GM18505 (cell line): ENCODE results near the gene TMEM150C.
"Not testable (repeated sequence)": the region's sequence is repeated elsewhere in the genome, so short reads cannot be mapped to it uniquely, and the experiment has no call there.

ENCODE experiments used
- ATAC-seq: cut with Tn5 transposase; IDR thresholded peaks from one replicate; pipeline ENCODE4 v1.9.1; 2021; ENCODE audit not compliant: unreplicated experiment
- POLR2A ChIP-seq: IDR thresholded peaks from 4 replicates; pipeline ENCODE4 v1.6.1; 2011; ENCODE audit warnings: borderline replicate concordance; ENCODE audit not compliant: insufficient read depth, insufficient read length; ENCODE audit errors: extremely low read depth

The TMEM150C gene

DNA sequence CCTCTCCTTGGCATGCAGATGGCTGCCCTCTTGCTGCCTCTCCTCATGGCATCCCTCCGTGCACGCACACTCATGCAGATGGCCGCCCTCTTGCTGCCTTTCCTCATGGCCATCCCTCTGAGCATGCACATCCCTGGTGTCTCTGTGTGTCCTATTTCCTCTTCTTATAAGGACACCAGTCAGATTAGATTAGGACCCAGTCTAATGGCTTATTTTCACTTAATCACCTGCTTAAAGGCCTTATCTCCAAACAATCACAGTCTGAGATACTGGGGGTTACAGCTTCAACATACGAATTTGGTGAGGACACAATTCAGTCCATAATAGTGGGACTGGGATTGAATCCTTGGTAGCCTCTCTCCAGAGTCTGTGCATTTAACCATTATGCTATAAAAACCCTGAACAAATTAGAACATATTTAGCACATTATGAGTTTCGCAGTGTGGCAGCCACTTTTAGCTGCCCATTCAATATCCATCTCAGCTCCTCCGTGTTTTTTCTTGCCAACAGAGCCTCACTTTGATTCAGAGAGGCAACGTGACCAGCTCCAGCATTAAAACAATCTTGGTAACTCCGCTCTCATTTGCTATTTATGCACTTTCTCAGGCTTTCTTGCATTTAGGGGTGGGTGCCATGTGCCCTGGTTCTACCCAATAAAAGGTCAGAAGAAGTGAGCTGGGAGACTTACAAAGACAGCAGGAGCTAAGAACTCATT is 26.2 kb upstream of the TMEM150C start:
- no peak for ATAC-seq
- no peak for TF ChIP-seq POLR2A

DNA sequence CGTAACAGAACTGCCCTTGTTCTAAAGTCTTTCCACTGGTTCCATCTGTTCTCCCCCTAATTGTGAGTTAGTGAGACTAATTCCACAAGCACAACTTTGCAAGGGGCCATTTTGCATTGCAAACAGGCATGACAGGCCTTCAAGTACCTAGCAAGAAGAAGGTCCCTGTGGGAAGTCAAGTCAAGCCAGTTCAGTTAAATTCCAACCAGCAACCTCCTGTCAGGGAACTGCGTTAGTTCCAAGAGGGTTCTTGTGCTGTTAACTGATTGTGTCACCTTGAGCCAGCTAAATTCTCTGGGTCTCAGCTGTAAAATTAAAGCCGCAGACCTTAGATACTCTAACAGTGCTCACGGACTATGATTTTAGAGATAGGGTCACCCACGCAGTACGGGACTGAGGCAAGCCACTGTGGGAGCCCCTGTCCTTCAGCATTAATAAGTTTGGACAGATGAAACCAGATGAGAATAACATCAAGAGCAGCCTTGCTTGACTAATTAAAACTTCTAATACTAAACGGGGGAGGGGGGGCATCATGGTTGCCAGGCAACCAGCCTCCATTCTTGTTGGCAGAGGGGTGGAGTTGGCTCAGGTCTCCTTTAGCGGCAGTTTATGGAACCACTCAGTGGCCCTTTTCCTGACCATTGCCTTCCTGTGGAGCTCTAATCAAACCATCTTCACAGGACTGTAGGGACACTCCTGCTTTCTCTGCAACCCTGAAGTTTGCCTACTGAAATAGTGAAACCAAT is 24.1 kb upstream of the TMEM150C start:
- no peak for ATAC-seq
- no peak for TF ChIP-seq POLR2A

DNA sequence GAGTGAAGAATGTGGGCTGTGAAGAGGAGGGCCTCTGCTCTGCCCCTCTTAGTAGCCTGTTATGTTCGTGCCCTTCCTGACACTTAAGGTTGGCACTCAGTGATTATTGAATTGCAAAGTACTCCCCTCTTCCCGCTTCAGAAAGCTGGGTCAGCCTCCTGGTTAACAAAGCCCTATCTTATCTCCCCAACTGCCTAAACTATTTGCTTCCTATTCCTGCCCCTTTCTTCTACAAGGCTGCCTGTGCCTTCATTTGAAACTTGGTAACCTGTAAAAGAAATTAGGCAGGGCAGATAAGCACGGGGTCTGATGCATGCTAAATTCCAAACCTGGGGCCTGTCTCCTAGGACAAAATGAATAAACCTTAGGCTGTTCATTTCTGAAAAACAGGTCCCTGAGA is 23.1 kb upstream of the TMEM150C start:
- no peak for TF ChIP-seq POLR2A
- ATAC-seq = no peak

DNA sequence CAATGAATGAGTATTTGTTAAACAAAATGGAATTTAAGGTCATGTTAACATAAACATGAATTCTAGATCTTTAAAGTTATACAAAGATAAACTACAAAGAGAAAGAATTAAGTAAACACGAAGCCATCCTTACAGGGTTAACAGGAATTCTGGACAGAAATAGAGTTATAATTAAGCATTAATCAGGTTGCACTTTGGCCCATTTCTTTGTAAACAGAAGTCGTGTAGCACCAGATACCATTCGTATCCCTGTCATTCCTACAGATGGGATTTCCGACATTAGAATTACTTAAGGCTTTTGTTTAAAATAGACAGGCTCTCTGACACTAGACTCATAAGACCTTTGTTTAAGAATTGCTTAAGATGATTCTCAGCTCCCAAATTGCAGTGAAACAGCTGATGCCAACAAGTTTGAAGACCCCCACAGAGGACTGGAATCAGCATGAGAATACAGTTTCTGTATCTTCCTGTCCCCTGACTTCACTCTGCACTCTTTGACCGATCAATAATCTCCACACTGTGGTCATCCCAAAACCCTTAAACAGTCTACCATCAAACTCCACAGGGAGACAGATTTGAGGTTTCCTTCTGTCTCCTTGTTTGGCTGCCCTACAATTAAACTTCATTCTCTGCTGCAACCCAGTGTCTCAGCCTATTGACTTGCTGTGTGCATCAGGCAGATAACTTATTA is 22.3 kb upstream of the TMEM150C start:
- no peak for ATAC-seq
- TF ChIP-seq POLR2A = no peak

DNA sequence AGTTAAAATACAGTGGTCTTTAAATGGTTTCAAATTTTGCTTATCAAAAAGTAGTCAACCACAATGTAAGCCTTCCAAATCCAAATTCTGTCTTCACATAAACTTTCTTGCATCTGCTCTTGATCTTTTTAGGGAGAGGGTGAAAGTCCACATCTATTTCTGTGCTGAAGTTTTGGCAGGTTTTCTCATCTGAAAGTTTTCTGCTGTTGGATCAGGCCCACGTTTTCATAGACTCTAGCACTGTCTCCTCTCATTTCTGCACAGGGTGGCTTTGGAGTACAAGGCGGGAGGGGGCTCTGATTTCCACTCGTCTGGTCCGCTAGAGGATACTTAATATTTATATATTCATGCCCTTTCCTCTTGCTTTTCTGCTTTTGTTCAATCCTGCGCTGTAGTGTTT is 18.1 kb upstream of the TMEM150C start:
- TF ChIP-seq POLR2A = no peak
- no peak for ATAC-seq

DNA sequence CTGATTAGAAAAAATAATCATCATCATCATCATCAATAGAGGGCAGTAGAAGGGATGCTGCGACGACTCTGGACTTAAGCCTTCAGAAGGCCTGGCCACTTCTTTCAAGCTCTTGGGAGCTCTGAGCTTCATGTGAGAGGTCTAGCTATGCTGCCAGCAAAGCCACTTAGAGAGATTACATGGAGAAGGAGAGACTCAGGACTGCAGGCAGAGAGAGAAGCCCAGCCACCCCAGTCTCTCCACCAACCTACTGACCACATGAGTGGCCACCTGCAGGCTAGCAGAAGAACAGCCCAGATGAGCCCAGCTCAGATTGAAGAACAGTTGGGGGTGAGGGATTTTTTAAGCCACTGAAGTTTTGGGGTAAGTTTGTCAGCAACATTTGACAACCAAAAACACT is 17.1 kb upstream of the TMEM150C start:
- TF ChIP-seq POLR2A = no peak
- ATAC-seq = no peak

DNA sequence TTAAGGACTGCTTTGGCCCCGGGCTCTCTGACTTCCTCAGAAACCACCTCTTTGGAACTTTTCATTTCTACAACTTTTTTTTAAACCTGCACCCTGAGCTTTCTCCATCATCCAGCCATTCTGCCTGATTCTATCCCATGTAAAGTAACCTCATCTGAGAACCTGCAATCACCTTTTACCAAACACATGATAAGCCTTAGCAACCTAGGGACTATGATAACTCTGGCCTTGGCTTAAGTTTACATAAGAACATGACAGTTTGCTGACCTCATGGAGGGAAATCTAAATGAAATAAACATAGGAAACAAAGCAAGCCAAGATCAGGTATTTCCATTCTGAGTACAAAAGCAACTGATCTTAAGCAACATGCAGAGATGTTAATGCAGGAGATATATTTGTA is 15.7 kb upstream of the TMEM150C start:
- ATAC-seq = no peak

DNA sequence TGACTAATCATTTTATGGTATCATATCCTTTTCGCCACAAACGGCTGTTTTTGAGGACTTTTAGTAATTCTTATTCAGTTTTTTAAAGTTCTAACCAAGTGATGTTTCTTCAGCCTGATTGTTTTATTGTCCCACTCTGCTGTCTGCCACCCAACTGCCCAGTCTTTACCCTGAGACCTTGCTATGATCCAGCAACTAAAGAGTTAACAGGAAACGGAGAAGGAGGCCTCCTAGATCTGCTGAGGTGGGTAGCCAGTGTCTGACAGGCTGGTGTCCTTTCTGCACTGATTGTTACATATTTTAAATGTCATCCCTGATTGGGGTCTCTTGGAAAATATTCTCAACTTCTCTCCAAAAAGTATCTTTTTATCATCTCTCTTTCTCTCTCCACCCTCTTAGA is 7.9 kb upstream of the TMEM150C start:
- no peak for TF ChIP-seq POLR2A
- ATAC-seq = no peak

More for the DNA sequence above, 15.7 kb upstream of the TMEM150C start:
- no peak for TF ChIP-seq POLR2A

DNA sequence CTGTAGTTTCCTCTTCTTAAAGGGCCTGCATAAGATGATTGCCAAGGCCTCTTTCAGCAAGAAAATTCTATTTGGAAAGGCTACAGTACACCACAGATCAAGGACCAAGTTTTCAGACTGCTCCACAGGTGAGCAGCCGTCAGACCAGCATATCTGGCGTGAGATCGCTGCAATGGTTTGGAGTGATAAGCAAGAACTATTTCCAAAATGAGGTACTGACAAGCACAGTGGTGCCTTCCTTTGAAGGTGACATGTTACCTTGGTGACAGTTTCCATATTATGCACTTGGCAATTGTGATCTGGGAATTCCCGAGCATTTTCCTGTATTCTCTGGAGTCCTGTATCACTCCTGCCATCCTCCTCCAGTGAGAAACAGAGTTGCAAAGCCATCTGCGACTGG is 7.3 kb upstream of the TMEM150C start:
- no peak for TF ChIP-seq POLR2A
- ATAC-seq = no peak

DNA sequence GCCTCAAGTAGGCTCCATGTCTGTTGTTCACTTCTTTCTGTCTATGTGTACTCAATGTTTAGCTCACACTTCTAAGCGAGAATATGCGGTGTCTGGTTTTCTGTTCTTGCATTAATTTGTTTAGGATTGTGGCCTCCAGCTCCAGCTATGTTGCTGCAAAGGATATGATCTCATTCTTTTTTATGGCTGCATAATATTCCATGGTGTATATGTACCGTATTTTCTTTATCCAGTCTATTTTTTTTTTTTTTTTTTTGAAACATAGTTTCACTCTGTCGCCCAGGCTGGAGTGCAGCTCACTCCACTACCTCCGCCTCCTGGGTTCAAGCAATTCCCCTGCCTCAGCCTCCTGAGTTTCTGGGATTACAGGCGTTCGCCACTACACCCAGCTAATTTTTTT is 5.7 kb upstream of the TMEM150C start:
- TF ChIP-seq POLR2A = no peak
- ATAC-seq = no peak

DNA sequence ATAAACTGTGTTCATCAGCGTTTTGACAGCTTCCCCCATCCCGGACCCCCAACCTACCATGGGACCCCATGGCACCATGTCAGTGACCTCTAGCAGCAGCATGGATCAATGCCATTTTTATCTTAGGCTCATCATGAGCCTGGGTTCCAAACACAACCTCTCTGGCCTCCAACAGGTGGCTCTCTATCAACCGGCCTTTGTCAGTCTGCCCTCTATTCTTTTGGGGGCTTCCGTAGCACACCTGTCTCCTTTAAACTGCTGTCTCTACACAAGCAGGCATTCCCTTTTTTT is 721 bp upstream of the TMEM150C start:
- ATAC-seq = no peak
- no peak for TF ChIP-seq POLR2A

DNA sequence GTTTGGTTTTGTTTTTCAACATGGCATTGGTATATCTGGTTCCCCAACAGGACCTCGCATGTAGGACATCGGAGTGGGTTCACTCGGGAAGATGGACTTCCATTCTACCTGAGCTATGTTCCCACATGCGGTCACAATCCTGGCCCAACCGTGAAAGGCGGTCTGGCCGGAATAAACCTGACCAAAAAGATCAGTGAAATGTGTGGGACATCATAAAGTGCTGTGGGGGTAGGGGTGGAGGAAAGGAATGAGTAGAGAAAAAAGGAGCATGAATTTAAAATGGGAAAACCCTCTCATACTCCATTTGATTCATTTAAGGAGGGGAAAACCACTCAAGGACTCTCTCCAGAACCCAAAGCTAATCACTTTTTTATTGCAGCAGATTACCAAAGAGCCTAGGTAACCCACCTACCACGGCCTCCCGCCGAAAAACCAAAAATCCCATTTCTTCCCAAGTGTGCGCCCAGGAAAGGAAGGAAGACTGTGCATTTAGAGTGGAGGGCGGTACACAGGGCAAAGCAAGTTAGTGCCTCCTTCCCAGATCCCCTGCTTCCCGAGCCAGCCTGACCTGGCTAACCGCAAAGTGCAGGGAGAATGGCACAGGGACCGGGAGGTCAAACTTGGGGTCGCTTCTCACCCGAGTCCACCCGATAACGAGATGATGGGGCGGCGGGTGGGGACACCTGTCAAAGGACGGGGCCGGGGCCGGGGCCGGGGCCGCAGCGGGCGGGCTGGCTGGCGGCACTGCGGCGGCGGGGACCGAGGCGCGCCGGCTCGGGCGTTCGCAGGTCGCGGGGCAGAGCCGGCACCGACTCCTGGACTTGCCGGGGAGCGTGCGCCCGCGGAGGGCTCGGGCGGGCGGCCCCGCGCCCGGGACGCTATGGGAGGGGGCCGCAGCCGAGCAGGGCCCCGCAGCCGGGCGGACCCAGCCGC is 669 bp downstream of the TMEM150C start:
- ATAC-seq = no peak
- TF ChIP-seq POLR2A = no peak

DNA sequence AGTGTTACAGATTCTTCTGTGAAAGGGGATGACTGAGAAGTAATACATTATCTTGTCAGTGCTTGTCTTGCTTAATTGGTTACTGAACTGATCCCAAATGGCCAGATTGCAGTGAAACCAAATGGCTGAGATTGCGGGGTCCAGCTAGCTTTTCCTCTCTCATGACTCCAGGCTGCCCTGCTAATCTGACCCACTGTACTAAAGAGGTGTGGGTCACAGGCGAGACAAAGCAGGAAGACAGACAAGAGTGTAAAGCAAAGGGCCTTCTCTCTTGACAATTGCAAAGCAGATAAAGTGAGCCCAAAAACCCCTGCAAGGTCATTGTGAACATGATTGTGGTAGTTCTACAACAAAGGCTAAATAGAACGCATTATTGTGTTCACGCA is 2.1 kb downstream of the TMEM150C start:
- no peak for ATAC-seq
- no peak for TF ChIP-seq POLR2A

DNA sequence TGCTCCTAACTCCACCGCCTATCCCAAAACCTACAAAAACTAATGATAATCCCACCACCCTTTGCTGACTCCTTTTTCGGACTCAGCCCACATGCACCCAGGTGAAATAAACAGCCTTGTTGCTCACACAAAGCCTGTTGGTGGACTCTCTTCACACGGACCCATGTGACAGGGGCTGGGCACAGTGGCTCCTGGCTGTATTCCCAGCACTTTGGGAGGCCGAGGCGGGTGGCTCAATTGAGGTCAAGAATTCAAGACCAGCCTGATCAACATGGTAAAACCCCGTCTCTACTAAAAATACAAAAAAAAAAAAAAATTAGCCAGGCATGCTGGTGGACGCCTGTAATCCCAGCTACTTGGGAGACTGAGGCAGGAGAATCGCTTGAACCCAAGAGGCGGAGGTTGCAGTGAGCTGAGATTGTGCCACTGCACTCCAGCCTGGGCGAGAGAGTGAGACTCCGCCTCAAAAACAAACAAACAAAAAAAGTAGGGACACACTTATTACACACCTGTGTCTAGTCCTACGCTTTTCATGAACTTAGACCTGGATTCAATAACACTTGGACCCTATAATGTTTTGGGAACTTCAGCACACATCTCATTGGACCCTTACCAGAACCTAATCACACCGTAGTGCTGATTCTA is 2.6 kb downstream of the TMEM150C start:
- not testable (repeated sequence) for ATAC-seq
